Body of pancreas (tissue), 4 donors: ENCODE data around the gene TNRC18. TPM values are rescaled to one million over a fixed set of nuclear protein-coding genes. Genes with fewer than 3 reads are reported as not detected.
A peak's percentile ranks its signal among the peaks of the same experiment; 100 is the strongest.

Source experiments
- ATAC-seq: fragments of 150-250 bp; one replicate; pipeline ENCODE4 v1.9.1; 2016
- DNase-seq, 4 donors: peaks; one replicate each; pipeline ENCODE4 v3.0.0-alpha.2; 2019
- H3K27ac ChIP-seq, 4 donors: fragments of 200-600 bp; sonication (generic); 1 replicate in 3 of 4; 2 replicates in 1 of 4; pipeline versions ENCODE4 v1.5.1 to v1.6.1; 2016 to 2019; ENCODE audit warnings: mild to moderate bottlenecking in 1 of 4, mixed read lengths in 1 of 4, moderate library complexity in 1 of 4
- H3K27me3 ChIP-seq, 2 donors: fragments of 200-600 bp; sonication (generic); one replicate each; pipeline ENCODE4 v1.6.0; 2016; ENCODE audit warnings: mild to moderate bottlenecking in 1 of 2
- H3K36me3 ChIP-seq, 2 donors: fragments of 200-600 bp; sonication (generic); replicated peaks in 1 of 2; 2 replicates each; pipeline ENCODE4 v1.5.1; 2016; ENCODE audit warnings: low read depth in 2 of 2; ENCODE audit not compliant: insufficient read depth in 1 of 2
- H3K4me1 ChIP-seq: fragments of 200-600 bp; sonication (generic); one replicate; pipeline ENCODE4 v1.6.0; 2016
- H3K4me3 ChIP-seq, 2 donors: fragments of 200-600 bp; sonication (generic); 1 replicate in 1 of 2; 2 replicates in 1 of 2; pipeline ENCODE4 v1.5.1; 2016 to 2019
- H3K9me3 ChIP-seq, 3 donors: fragments of 200-600 bp; sonication (generic); 1 replicate in 2 of 3; 2 replicates in 1 of 3; pipeline ENCODE4 v1.5.1; 2016
- POLR2A ChIP-seq, 3 donors: fragments of 450-650 bp; IDR thresholded peaks; one replicate each; pipeline ENCODE4 v1.6.1; 2016; ENCODE audit warnings: antibody characterized with exemption in 3 of 3, mild to moderate bottlenecking in 2 of 3
- WGBS, 2 donors: methylation state at CpG; one replicate each; pipeline ENCODE4 v1.1.5; 2017; 5-methylcytosine and 5-hydroxymethylcytosine counted together
- intact Hi-C: fragments of 100-400 bp; cut with DNase I; formaldehyde crosslinking; loops from one replicate; pipeline ENCODE4 v1.15.1; 2023
- total RNA-seq, 2 donors: library from RNA; depleted of rRNA; stranded (reverse); fragments of >200 nt; gene quantifications; one replicate each; pipeline ENCODE4 v1.1.0, GENCODE V29; 2016
- TF ChIP-seq, protein P1 (sequence below), 7 experiments: fragments of 450-650 bp in 4 of 7; fragments of 200-600 bp in 3 of 7; sonication (generic) in 3 of 7; IDR thresholded peaks; one replicate each; pipeline ENCODE4 v1.5.1; 2016 to 2019; ENCODE audit warnings: antibody characterized with exemption in 7 of 7

TNRC18 gene
- total RNA-seq, 2 donors from 2014 or later: 87.9 to 201 TPM

DNA sequence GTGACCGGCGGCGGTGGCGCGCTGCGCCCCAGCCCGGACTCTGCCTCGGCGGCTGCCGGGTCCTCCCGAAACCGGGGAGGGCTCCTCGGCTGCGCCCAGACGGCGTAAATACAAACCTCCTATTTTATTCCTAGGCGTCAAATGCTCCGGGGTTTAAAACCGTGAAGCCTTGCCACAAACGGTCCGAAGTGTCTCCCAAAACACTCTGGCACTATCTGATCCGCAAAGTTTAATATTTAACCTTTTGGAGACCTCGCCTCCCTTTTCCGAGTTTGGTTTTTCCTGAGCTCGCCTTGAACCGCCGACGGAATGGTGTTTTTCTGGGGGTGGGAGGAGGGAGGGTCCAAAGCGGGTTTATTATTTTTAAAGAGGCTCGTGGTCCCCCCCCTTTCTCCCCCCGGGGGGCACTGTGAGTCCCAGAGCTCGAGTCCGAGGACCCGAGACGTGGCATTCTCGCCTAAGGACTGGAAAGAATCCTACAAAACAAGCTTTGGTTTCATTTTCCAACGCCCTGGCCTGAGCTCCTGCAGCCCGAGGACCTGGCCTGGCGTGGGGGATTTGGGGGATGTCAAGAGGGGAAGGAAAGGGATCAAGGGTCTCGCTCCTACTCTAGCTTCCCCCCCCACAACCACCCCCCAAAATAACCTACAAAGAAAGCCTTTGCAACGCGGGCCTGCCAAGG is 1.8 kb downstream of the TNRC18 start:
- H3K36me3 ChIP-seq: no peaks in the 10 kb centered on the region
- 0% methylated on average over 31 to 42 of the region's 42 CpGs for WGBS, 2 donors
- no peaks in the 10 kb centered on the region for H3K27me3 ChIP-seq
- H3K4me3 ChIP-seq: peak overlapping the region; percentile 47 to 66
- H3K9me3 ChIP-seq: no peaks in the 10 kb centered on the region
- H3K27ac ChIP-seq: peak overlapping the region; percentile 92 to 100 (median 98)
- intact Hi-C loops: no loop called here
- TF ChIP-seq POLR2A (IDR thresholded peaks at IDR 0.05): peak; percentile 18 to 63 (median 60)
- TF ChIP-seq, protein P1, sequence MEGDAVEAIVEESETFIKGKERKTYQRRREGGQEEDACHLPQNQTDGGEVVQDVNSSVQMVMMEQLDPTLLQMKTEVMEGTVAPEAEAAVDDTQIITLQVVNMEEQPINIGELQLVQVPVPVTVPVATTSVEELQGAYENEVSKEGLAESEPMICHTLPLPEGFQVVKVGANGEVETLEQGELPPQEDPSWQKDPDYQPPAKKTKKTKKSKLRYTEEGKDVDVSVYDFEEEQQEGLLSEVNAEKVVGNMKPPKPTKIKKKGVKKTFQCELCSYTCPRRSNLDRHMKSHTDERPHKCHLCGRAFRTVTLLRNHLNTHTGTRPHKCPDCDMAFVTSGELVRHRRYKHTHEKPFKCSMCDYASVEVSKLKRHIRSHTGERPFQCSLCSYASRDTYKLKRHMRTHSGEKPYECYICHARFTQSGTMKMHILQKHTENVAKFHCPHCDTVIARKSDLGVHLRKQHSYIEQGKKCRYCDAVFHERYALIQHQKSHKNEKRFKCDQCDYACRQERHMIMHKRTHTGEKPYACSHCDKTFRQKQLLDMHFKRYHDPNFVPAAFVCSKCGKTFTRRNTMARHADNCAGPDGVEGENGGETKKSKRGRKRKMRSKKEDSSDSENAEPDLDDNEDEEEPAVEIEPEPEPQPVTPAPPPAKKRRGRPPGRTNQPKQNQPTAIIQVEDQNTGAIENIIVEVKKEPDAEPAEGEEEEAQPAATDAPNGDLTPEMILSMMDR (IDR thresholded peaks at IDR 0.05): no peak
- peak; percentile 58 to 76 (median 68) for DNase-seq
- ATAC-seq: no peak
- peaks cover 22% of the 10 kb centered on the region for H3K4me1 ChIP-seq

DNA sequence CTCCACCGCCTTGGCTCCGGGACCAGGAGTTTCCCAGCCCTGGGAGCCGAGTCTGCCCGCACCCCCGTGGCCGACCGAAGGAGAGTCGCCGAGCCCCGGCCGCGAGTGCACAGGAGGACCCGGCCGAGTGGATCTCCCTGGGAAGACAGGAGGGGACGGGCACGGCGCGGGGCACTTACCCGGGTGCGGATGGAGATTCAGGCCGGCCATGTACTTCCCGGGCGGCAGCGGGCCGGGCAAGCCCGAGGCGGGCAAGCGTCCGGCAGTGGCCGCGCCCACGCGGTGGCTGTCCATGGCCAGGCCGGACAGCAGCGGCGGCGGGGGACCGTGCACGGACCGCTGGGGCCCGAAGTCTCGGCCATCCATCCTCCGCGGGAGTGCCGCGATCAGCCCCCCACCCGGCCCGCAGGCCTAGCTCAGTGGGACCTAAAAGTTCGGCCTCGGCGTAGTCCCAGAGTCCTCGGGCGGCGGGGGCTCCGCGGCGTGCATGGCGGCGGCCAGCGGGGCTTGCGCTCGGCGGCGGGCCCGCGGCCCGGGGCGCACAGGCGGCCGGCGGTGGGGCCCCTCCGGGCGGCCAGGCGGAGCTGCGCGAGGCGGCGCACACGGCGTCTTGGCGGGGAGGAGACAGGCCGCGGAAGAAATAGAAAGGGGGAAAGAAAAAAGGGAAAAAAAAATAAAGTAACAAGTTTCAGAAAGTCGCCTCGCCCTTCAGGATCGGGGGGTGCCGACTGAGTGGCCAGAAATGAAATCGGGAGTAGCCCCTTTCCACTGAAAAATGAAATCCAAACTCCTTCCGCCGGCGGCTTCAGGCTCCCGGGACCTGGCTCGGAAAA is 2.5 kb downstream of the TNRC18 start:
- no peaks in the 10 kb centered on the region for H3K9me3 ChIP-seq
- WGBS, 2 donors: 0% methylated on average over 22 to 92 of the region's 93 CpGs
- DNase-seq (peak; percentile 20 to 41 (median 34)), ATAC-seq (no peak)
- H3K27ac ChIP-seq: peak overlapping the region; percentile 92 to 100 (median 98)
- peaks cover 22% of the 10 kb centered on the region for H3K4me1 ChIP-seq
- no peaks in the 10 kb centered on the region for H3K36me3 ChIP-seq
- H3K4me3 ChIP-seq: peak overlapping the region; percentile 47 to 73
- TF ChIP-seq, protein P1 (IDR thresholded peaks at IDR 0.05): no peak
- TF ChIP-seq POLR2A (IDR thresholded peaks at IDR 0.05): no peak
- intact Hi-C loops: no loop called here
- no peaks in the 10 kb centered on the region for H3K27me3 ChIP-seq

DNA sequence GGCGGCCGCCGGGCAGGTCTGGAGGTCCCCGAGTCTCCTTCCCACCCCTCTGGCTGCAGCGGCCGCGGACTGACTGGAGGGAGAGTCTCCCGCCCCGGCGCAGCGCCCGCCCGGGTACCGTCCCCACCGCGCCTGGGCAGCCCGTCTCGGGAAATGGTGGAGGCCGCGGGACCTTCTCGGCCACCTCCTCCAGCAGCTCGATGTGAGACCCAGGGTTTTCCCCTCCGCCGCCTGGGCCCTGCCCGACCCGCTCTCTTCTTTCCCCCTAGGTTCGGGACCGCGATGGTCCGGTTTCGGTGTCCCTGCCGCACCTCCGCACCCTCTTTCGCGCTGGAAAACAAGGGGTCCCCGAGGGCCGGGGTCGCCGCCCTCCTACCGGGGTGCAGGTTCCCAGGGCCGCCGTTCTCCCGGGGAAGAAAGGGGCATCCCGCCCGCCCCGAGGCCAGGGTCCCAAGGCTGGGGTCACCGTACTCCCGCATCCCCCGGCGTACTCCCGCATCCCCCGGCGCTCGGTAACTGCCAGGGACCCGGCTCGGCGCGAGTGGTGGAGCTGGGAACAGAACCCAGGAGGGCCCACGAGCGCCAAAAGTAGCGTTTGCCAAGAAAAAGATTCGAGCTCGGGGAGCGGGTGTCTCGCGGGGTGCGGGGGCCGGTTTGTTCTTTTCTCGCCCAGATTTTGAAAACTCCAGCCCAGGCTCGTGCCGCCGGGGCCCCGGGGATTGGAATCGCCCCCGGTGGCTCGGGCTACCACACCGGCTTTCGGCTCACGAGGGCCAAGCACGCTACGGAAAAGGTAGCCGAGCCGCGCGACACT is 3.4 kb downstream of the TNRC18 start:
- ATAC-seq (no peak), DNase-seq (peak; percentile 28 to 47 (median 39))
- H3K4me3 ChIP-seq: peak overlapping the region; percentile 47 to 73
- no peaks in the 10 kb centered on the region for H3K36me3 ChIP-seq
- intact Hi-C loops: no loop called here
- peaks cover 22% of the 10 kb centered on the region for H3K4me1 ChIP-seq
- TF ChIP-seq, protein P1 (IDR thresholded peaks at IDR 0.05): no peak
- no peak for TF ChIP-seq POLR2A (IDR thresholded peaks at IDR 0.05)
- 0% methylated on average over 22 to 85 of the region's 85 CpGs for WGBS, 2 donors
- no peaks in the 10 kb centered on the region for H3K9me3 ChIP-seq
- no peaks in the 10 kb centered on the region for H3K27me3 ChIP-seq
- peak overlapping the region; percentile 92 to 100 (median 98) for H3K27ac ChIP-seq

DNA sequence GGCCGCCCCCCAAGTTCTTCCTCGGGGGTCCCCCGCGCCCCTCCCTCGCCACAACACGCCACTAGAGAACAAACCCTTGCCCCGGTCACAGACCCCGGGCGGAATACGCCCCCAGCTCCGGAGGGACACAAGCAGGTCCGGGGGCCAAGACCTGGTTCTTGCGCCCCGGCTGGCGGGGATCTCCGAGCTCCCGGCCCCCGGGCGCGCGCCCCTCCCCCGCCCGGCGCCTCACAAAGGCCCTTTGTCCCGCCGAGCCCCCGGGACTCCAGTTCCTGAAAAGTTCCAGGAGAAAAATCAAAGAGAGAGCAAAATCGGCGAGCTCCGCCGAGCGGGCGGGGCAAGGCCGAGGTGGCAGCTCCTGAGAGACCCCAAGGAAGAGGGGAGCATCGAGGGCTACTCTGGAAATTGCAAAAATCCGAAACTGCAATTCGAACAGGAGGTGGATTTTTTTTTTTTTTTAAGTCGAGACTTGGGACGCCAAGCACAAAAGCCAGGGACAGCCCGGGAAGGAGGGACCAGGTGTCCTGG is 4.0 kb downstream of the TNRC18 start:
- intact Hi-C loops: no loop called here
- peak overlapping the region; percentile 92 to 100 (median 98) for H3K27ac ChIP-seq
- peaks cover 22% of the 10 kb centered on the region for H3K4me1 ChIP-seq
- no peaks in the 10 kb centered on the region for H3K27me3 ChIP-seq
- no peaks in the 10 kb centered on the region for H3K9me3 ChIP-seq
- TF ChIP-seq, protein P1 (IDR thresholded peaks at IDR 0.05): no peak
- peak; percentile 36 to 54 (median 43) for DNase-seq
- no peaks in the 10 kb centered on the region for H3K36me3 ChIP-seq
- ATAC-seq: no peak
- 1 to 2% methylated on average over 24 to 38 of the region's 40 CpGs for WGBS, 2 donors
- peak overlapping the region; percentile 47 to 73 for H3K4me3 ChIP-seq
